Measurements from ENCODE around the gene AKAP4. TPM values are rescaled to one million over a fixed set of nuclear protein-coding genes. Genes with fewer than 3 reads are reported as not detected.
A peak's percentile ranks its signal among the peaks of the same experiment; 100 is the strongest.

AKAP4 gene
- total and polyA plus RNA-seq, 9 of the 15 experiments (the other 6 are each of a cell fraction or from before 2014, with no cell fraction given): 0.05 to 0.36 (median 0.13) TPM

DNA sequence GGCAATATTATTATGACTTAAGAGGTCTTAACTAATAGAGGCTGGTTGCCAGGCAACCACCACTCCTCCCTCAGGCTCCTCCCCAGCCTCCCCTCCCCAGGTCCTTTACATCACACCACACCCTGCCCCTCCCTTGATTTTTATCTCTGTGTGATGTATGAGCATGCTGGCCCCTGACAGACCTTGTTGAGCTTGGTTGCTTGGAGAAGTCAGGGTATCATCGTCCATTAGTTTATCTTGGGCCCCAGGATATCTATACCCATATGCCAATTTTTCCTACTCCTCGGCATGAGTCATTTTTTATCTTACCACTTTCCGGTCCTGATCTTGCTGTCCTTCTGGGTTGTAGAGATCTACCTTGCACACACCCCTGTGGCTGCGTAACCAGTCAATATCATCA lies 2.5 kb downstream of the AKAP4 start (continued):
- TF ChIP-seq, protein P1, sequence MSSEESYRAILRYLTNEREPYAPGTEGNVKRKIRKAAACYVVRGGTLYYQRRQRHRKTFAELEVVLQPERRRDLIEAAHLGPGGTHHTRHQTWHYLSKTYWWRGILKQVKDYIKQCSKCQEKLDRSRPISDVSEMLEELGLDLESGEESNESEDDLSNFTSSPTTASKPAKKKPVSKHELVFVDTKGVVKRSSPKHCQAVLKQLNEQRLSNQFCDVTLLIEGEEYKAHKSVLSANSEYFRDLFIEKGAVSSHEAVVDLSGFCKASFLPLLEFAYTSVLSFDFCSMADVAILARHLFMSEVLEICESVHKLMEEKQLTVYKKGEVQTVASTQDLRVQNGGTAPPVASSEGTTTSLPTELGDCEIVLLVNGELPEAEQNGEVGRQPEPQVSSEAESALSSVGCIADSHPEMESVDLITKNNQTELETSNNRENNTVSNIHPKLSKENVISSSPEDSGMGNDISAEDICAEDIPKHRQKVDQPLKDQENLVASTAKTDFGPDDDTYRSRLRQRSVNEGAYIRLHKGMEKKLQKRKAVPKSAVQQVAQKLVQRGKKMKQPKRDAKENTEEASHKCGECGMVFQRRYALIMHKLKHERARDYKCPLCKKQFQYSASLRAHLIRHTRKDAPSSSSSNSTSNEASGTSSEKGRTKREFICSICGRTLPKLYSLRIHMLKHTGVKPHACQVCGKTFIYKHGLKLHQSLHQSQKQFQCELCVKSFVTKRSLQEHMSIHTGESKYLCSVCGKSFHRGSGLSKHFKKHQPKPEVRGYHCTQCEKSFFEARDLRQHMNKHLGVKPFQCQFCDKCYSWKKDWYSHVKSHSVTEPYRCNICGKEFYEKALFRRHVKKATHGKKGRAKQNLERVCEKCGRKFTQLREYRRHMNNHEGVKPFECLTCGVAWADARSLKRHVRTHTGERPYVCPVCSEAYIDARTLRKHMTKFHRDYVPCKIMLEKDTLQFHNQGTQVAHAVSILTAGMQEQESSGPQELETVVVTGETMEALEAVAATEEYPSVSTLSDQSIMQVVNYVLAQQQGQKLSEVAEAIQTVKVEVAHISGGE (CRISPR knock-in tag; IDR thresholded peaks at IDR 0.05): peak in 1 of 3 experiments; percentile 49; a peak in 1 of 6 replicates
- peak; percentile 63; the same call in 1 of the 2 replicates for TF ChIP-seq FOXJ3 (CRISPR knock-in tag; IDR thresholded peaks at IDR 0.05)
- TF ChIP-seq, protein P2, sequence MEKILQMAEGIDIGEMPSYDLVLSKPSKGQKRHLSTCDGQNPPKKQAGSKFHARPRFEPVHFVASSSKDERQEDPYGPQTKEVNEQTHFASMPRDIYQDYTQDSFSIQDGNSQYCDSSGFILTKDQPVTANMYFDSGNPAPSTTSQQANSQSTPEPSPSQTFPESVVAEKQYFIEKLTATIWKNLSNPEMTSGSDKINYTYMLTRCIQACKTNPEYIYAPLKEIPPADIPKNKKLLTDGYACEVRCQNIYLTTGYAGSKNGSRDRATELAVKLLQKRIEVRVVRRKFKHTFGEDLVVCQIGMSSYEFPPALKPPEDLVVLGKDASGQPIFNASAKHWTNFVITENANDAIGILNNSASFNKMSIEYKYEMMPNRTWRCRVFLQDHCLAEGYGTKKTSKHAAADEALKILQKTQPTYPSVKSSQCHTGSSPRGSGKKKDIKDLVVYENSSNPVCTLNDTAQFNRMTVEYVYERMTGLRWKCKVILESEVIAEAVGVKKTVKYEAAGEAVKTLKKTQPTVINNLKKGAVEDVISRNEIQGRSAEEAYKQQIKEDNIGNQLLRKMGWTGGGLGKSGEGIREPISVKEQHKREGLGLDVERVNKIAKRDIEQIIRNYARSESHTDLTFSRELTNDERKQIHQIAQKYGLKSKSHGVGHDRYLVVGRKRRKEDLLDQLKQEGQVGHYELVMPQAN (IDR thresholded peaks at IDR 0.05; ENCODE audit: borderline replicate concordance): no peak
- TF ChIP-seq ZNF263 (CRISPR knock-in tag; IDR thresholded peaks at IDR 0.05; ENCODE audit: borderline replicate concordance): peak; percentile 85; the same call in 1 of the 2 replicates
- TF ChIP-seq CREBBP (IDR thresholded peaks at IDR 0.05; ENCODE audit: low read depth, low read length): no peak
- peak; percentile 96 for TF ChIP-seq SMARCE1 (IDR thresholded peaks at IDR 0.05)
- TF ChIP-seq TAL1 (IDR thresholded peaks at IDR 0.05): peak; percentile 92
- TF ChIP-seq PYGO2 (tag; IDR thresholded peaks at IDR 0.05): 0 out of 2 replicates have a peak, but pooled peaks have one; percentile 42
- no peak for TF ChIP-seq MAFF (IDR thresholded peaks at IDR 0.05; ENCODE audit: low read length)
- no peak for TF ChIP-seq BMI1 (IDR thresholded peaks at IDR 0.05; ENCODE audit: low read length)
- TF ChIP-seq RBM15 (IDR thresholded peaks at IDR 0.05; ENCODE audit: insufficient read depth, low read length): no peak
- TF ChIP-seq CC2D1A (IDR thresholded peaks at IDR 0.05): peak; percentile 74; the same call in 1 of the 2 replicates
- peak; percentile 97 for TF ChIP-seq ARID1B (IDR thresholded peaks at IDR 0.05)
- peak; percentile 93 for TF ChIP-seq SMARCC2 (IDR thresholded peaks at IDR 0.05; ENCODE audit: low read depth)
- TF ChIP-seq MCM2 (IDR thresholded peaks at IDR 0.05; ENCODE audit: low read depth): no peak
- TF ChIP-seq CREB5 (CRISPR knock-in tag; IDR thresholded peaks at IDR 0.05): no peak
- TF ChIP-seq, protein P3, sequence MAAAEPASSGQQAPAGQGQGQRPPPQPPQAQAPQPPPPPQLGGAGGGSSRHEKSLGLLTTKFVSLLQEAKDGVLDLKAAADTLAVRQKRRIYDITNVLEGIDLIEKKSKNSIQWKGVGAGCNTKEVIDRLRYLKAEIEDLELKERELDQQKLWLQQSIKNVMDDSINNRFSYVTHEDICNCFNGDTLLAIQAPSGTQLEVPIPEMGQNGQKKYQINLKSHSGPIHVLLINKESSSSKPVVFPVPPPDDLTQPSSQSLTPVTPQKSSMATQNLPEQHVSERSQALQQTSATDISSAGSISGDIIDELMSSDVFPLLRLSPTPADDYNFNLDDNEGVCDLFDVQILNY (CRISPR knock-in tag; IDR thresholded peaks at IDR 0.05): no peak
- TF ChIP-seq, protein P4, sequence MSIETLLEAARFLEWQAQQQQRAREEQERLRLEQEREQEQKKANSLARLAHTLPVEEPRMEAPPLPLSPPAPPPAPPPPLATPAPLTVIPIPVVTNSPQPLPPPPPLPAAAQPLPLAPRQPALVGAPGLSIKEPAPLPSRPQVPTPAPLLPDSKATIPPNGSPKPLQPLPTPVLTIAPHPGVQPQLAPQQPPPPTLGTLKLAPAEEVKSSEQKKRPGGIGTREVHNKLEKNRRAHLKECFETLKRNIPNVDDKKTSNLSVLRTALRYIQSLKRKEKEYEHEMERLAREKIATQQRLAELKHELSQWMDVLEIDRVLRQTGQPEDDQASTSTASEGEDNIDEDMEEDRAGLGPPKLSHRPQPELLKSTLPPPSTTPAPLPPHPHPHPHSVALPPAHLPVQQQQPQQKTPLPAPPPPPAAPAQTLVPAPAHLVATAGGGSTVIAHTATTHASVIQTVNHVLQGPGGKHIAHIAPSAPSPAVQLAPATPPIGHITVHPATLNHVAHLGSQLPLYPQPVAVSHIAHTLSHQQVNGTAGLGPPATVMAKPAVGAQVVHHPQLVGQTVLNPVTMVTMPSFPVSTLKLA (conservative IDR thresholded peaks at IDR 0.05): peak in 1 of 2 experiments; percentile 54; a peak in 2 of 4 replicates
- TF ChIP-seq NFATC3 (IDR thresholded peaks at IDR 0.05): no peak
- TF ChIP-seq SRSF9 (IDR thresholded peaks at IDR 0.05; ENCODE audit: borderline replicate concordance, low read depth, low read length): no peak

All from K562 (cell line).